A673 (cell line): ENCODE results near the gene BANP.

ENCODE experiments used
- CTCF ChIP-seq: fragments of 300-800, 200-600 bp; sonication (generic); conservative IDR thresholded peaks from 2 replicates; pipeline ENCODE4 v1.5.1; 2017; ENCODE audit warnings: low read depth, mild to moderate bottlenecking, antibody characterized with exemption, low read length, moderate library complexity, mixed read lengths
- EZH2 ChIP-seq: fragments of 200-600 bp; sonication (generic); IDR thresholded peaks from 2 replicates; pipeline ENCODE4 v1.6.1; 2017; ENCODE audit warnings: borderline replicate concordance, low read depth, mild to moderate bottlenecking, mixed read lengths, antibody characterized with exemption, low read length; ENCODE audit not compliant: poor library complexity, severe bottlenecking

GRCh38 chr16:88064889-88065746 lies 113.9 kb downstream of the BANP start:
- TF ChIP-seq CTCF, result no peak
- TF ChIP-seq EZH2, result no peak
